CD4-positive, alpha-beta T cell treated with Interferon alpha-2 for 1 hour (primary cell): Measurements from ENCODE around the gene PURA.

Experiments used
- DNase-seq, 2 donors: peaks; one replicate each; pipeline ENCODE4 v3.0.0-alpha.2; 2020 to 2022

PURA gene

DNA sequence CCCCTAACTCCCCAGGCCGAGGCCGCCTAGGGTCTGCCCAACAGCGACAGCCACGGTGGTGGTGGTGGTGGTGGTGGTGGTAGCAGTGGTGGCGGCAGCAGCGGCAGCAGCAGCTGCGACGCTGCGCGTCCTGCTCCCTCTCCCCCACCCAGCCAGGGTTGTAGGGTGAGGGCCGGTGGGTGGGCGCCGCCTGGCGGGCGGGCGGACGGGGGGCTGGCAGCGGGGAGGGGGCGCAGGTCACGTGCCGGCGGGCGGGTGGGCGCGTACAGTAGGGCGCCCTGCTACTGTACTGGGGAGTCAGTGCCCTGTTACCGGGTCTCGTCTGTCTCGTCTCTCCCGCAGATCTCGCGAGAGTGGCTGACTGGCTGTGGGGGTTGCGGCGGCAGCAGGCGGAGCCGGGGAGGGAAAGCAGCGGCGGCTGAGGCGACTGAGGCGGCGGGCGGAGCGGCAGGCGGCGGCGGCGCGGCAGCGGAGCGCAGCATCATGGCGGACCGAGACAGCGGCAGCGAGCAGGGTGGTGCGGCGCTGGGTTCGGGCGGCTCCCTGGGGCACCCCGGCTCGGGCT, at the start of gene PURA:
TSS of gene PURA (plus strand) at position 411 of the 565 bp plus-strand sequence. CDS start at position 484, 73 bp downstream.
- DNase-seq = peak; percentile 97 to 98

DNA sequence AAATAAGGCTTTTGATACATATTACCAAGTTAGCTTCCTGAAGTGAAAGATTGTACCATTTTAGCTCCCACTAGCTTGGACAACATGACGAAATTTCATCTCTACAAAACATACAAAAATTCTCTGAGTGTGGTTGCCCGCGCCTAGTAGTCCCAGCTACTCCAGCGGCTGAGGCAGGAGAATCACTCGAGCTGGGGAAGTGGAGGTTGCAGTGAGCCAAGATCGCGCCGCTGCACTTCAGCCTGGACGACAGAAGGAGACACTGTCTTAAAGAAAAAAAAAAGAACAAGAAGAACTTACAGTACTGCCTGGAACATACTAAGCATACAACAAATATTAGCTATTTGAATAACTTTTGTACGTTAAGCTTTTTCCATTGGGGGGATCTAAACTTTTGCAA, 41.1 kb upstream of the PURA start:
- DNase-seq = no peak

DNA sequence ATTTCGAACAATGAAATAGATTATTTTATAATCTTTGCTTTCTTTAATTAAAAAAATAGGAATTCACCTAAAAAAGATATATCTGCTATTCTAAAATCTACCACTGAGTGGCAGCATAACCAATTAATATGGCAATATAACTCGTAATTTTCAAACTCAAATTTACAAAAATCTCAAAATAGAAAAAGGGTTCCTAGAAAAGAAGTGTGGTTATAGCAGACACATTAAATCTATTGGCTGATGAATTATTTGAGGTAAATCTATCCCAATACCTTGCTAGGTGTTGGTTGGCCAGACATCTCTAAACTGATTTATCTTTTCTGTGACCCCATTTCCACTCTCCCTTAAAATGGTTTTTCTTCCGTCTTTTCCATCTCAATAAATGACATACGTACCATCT, 40.6 kb upstream of the PURA start:
- DNase-seq = peak in 1 of 2 donors; percentile 58

DNA sequence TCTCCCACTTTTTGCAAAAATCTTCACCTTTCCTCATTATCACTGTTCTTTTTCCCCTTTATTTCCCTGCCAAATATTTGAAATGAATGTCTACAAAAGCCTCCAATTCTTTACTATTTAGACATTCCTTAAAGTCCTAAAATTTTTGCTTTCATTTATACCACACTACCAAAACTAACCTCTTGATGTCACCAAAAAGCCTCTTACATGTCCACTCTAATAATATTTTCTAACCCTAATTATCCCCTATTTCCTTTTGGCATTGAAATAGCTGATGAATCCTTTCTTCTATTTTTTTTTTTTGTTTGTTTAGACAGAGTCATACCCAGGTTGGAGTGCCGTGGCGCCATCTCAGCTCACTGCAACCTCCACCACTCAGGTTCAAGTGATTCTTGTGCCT, 38.5 kb upstream of the PURA start:
- peak in 1 of 2 donors; percentile 1 for DNase-seq

DNA sequence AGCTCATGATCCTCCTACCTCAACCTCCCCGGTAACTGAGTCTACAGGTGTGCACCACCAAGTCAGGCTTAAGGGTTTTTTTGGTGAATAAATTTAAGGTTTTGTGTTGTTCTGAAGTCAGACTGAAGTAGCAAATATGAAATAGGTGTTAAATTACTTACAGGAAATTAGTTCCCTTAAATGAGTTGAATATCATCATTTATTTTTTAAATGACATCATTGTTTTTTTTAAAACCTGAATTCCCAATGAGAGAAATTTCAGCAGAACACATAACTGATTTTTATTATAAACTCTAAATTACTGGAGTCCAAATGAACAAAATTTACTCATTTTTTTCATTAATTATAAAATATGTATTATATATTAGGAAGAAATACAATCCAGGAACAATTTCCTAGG, 37.8 kb upstream of the PURA start:
- no peak for DNase-seq

DNA sequence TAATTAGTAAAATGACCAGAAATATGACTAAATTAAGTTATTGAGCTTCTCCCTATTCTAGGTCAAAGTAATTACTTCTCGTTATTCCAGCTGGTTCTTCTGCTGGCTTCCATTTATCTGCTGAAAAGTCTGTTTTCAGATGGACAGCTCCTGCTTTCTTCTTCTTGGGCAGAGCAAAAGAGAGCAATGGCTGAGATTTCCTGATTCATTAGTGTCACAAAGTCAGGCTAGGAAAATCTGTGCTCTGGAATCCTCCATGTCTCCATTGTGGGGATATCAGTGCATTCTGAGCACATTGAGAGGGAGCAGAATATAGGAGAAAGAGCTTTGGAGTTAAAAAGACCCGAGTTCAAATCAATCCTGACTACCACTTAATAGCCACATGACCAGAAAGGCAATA, 37.1 kb upstream of the PURA start:
- no peak for DNase-seq

DNA sequence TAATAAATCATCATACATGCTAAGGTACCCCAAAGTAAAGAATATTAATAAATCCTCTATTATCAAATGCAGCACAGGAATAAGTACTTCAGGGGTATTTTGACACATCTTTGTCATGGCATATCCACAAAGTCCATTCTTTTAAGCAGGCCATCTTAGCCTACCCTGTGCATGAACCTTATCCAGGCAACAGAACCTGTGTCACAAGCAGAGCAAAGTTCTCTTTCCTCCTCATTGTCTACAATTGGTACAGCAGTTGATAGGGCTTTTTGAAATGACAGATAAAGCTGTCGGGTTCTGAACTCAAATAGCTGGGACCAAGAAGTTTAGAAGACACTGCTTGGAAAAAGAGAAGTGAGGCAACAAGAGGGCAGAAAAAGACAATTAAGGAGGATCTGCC, 30.8 kb upstream of the PURA start:
- no peak for DNase-seq

DNA sequence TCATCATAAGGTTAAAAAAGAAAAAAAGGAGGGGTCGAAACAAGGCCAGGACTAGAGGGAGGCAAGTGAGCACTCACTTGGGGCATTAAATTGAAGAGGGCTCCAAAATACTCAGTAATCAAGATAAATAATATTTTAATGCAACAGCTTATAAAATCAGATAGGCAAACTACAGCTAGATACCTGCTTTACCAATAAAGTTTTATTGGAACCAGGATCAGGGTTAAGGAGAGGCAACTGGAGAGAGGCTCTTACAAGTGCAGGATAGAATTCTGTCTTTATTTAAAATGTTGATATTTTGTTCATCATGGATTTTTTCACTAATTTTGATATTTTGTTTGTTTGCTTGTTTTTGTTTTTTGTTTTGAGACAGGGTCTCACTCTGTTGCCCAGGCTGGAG, 30.3 kb upstream of the PURA start:
- DNase-seq = no peak

DNA sequence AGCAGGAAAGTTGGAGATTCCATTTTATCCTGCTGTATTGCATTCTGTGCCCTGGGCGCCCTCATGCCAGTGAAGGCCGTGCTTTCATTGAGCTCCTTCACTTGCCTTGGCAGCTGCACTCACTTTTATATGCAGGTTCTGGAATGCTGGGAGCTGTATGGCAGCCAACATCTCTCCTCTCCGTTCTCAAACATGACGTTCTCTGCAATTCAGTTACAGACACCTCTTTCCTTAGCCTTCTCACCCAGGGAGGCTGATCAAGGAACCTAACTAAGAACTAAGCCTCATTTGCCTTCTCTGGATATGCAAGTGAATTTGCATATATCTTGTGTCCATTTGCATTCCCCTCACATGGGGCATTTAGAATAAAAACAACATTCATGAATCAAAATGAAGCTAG, 29.4 kb upstream of the PURA start:
- DNase-seq = no peak

DNA sequence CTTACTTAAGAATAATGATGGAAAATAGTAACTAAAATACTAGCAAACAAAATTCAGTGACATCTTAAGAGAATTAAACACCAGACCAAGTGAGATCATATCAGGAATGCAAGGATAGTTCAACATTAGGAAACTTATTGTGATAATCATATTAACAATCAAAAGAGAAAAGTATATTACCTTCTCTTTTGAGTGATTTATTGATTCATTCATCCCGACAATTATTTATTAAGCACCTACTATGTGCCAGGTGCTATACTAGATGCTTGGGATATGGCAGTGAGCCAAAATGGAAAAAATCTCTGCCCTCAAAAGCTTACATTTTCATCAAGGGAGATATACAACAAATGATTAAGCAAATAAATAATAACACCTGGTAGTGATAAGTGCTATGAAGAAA, 23.7 kb upstream of the PURA start:
- no peak for DNase-seq

DNA sequence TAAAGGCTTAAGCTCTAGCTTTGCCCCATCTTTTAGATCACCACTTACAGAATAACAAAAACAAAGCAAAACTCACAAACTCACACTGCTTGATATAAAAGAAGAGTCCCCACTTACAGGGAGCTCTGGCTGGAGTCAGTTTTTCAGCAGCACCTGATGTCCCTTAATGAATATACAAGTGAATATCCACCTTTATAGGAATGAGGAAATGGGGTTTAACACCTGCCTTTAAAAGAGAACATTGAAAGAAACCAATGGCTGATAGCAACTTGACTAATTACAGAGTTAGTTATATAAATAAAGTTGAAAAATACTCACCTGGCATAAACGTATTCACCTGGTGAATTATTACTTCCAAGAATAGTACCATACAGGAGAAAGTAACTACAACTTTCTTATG, 20.7 kb upstream of the PURA start:
- no peak for DNase-seq

DNA sequence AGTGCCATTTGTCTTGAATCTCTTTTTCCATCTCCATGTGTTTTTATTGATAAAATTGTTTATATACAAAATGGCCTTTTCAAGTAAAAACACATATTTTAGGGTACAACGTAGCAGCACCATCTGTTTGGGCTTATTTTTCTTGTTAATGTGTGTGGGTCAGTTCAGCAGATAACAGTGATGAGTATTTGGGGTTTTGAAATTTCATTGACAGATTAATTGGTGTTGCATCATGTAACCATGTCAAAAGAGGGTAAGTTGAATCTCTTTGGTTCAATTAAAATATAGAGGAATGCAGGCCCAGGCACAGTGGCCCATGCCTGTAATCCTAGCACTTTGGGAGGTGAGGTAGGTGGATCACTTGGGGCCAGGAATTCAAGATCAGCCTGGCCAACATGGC, 20.0 kb upstream of the PURA start:
- no peak for DNase-seq

DNA sequence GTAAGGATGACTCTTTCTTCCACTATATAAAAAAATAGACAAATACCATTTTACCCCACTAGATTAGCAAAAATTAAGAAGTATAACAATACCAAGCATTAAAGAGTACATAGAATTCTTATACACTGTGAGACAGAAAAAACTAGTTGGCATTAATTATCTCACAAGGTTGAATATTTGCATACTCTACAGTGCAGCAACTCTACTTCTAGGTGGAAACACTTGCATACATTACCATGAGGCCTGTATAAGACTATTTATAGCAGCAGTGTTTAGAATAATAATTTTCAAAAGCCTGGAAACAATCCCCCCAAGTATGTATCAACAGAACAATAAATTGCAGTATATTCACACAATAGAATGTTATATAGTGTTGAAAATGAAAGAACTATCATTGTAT, 19.0 kb upstream of the PURA start:
- no peak for DNase-seq

DNA sequence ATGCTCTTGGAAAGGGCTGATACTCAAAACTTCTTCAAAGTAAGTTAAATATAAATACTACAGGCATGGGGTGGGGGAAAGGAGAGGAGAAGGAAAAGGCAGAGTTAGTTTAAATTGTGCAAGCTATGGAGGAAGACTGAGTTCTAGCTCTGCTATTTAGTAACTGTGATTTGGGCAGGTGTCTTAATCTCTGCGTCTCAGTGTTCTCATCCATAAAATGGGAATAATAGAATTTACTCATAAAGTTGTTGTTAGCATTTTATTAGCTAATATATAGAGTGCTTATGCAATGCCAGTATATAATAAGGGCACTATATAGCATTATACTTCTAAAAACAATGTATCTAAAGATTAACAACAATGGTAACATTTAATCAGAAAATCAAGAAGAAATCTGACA, 12.7 kb upstream of the PURA start:
- DNase-seq = no peak

DNA sequence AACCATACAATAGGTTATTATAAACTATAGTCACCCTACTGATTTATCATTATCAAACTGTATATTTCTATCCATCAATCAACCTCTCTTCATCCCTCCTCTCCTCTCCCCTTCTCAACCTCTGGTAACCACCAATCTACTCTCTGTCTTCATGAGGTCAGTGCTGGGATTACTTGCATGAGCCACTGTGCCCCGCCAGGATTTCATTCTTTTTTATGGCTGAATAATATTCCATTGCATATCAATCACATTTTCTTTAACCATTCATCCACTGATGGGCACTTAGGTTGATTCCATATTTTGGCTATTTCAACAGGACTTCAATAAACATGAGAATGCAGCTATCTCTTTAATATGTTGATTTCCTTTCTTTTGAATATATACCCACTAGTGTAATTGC, 10.8 kb upstream of the PURA start:
- no peak for DNase-seq

DNA sequence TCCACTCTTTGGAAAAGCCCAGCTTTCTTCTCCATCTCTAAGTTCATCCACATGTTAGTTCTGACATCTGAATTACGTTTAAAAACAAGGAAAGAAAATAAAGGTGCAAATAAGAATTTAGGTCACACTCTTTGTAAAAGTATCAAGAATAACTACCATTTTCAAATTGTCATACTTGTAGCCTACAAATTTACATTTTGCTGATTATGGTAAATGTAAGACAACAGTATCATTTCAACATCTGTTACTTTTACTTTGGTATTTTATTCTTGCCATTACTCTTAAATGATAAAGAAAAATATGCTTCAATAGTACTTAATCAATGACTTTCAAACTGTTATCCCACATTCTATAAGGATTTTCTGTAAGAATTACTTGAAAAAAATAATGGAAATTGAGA, 9.8 kb upstream of the PURA start:
- no peak for DNase-seq

DNA sequence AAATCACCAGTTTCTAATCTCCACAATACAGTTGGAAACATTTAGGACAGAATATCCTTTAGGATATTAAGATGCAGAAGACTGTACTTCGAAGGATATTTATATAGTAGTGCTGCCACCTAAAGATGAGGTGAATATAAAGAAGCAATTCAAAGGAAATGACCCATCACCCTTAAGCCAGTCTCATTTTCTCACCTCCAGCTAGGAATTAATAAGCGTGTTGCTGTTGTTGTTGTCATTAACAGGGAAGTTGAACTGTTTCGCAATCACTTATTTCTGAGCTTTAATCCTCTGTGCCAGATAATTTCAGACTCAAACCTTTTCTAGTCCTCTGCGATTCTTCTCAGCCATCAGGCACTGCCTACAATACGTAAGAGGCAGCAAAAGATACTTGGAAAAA, 7.8 kb upstream of the PURA start:
- DNase-seq = no peak

DNA sequence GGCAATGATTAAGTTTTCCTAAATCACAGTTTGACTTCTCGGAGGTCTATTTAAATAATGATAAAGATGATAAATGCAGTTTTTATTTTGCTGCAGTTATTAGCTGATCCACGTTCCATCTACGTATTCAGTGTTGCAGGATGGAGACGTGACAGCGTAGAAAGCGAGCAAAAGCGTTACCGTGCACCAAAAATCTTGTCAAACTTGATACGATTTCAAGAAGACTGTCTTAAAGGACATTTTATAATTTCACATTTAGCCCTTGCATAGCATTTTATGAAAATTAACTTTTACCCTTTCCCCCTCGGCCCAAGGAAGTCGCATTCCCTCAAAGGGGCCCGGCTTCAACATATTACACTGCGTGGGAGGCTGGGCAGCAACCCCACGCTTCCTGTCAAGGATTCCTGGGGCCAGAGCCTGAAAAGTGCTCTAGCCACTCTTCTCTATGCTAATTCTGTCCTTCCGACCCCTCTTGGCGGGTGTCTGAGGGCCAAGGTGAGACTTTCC, 7.1 kb upstream of the PURA start:
- no peak for DNase-seq

DNA sequence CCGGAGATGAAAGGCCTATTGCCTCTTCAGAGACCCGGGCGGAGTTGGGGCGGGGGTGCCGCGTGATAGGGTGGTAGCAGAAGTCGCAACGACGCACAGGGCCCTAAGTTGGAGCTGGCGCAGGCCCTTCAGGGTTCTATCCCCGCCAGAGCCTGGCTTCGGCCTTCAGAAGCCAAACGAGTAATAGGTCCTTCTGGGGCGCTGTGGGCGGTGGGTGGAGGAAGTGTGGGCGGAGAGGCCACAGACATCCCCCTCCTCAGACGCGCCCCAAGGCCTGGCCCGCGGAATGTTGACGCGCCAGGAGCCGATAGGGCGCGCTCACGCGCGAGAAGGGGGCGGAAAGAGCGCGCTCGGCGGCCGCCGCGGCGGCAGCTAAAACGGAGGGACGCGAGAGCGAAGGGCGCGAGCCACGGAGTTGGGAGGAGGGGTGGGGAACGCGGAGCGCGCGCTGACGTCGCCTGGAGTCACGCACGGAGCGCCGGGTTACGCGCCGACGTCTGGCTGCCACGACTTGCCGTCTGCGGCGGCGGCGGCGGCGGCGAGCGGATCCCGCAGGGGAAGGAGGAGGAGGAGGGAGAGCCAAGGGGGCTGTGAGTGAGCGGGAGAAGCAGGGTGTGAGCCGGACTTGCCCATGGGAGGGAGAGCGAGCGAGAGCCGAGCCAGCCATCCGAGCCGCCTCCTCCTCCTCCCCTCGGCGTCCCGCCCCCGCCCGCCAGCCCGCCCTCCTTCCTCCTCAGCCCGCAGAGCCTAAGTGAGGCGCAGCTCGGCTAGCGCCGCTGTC, 6.4 kb upstream of the PURA start:
- peak; percentile 92 to 95 for DNase-seq

DNA sequence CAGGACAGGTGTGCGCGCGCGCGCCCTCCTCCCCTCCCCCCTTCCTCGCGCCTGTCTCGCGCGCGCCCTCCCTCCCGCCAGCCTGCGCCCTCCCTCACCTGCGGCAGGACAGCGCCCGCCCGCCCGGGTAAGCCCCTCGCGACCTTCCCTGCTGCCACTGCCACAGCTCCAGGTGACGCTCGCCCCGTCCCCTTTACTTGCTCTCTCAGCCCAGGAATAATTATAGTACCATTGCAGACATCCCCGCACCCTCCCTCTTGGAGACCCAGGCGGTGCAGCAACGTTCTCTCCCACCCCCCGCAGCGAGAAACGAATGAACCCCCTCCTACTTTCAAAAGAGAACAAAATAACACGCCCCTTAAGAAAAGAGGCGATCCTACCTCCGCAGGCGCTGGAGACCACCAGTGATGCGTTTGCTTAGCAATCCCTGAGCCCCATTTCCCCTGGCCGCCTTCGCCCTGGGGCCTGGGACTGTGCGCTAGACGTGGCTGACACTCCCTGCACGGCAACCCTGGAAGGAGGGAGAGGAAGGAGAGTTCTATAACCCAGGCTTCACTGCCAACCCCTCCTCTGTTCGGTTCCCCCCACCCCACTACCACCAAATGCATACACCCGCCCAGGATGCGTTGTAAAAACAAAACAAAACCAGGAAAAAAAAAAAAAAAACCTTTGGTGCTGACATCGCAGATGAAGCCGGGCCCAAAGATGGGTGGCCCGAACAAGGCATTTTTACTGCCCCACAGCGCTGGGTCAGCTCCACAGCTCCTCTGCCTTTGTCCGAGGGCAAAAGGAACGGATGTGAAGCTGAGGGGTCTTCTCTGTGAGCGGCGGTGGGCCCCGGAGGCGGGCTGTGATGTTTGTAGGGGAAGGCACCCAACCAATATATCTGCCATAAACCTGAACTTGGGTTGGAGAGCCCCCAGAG, 5.6 kb upstream of the PURA start:
- peak in 1 of 2 donors; percentile 26 for DNase-seq

DNA sequence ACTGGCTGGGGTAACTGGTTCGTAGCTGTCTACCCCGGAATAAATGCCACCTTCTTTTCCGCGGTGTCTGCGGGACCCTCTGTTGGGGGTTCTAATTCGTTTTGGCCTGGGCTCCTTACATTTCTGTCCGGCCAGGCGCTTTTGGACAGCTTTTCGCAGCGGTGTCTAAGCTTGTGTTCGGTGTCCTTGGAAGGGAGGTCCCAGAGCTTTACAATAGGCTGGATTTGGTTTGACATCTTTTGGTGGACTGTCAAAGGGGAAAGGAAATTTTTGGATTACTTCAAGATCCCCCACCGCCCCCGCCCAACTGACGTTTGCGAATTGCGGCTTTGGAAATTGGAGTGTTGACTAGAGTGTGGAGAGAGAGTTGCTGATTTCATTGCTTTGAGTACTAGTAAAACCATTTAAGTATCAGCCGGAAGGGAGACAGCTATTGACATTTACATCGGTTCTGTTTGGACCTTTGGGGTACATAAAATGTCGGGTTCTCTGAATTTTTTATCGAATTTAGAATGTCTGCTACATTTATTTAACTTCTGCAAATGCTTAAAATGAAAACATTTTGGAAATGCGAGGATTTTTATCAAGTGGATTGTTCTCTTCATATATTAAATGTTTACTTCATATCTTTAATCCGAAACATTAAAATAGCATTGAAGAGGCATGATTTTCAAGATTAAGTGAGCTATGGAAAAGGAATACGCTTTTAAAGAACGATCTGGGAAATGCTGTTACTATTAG, 4.7 kb upstream of the PURA start:
- DNase-seq = no peak

DNA sequence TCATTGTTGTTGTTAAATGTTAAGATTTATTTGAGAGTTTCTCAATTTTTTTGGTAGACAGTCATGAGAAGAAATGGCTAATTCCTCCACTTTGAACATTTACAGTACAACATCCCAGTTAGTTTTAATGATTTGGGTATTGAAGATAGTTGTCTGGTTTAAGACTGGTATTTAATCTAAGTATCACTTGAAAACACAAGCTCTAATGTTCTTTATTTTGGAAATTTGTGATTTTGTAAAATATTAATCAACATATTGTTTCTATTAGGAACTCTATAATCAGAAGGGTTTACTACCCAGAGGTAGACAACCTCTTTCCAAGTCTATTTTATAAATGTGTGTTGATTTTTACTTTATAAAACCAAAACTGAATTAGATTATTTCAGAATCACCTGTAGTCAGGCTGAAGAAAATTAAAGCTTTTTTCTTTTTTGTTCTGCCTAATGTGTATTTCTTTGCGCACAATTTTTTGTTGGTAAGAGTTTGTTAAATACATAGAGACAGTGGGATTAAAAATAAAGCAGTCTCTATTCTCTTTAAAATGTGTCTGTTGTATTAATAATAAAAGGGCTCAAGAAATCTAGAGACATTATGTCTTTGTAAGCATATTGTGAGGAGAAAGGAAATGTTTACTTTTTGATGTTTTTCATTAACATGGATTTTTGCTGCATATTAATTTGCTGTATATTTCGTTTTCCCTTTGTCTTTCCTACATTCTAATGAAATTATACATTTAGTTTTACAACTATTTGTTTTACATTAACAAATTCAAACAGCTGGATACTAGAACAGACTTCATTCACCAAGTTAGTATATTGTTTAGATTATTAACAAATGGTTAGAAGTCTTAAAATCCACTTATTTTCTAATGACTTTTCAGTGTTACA, 3.9 kb upstream of the PURA start:
- no peak for DNase-seq
